Activated CD4-positive, alpha-beta T cell treated with anti-CD3 and anti-CD28 coated beads for 4 hours (primary cell): ENCODE measurements around the gene TMEM9B.
A peak's percentile ranks its signal among the peaks of the same experiment; 100 is the strongest.

Source experiments
- DNase-seq, 2 donors: peaks; one replicate each; pipeline ENCODE4 v3.0.0-alpha.2; 2020

TMEM9B gene

GRCh38 chr11:8928205-8928604 lies 36.0 kb downstream of the TMEM9B start:
- no peak for DNase-seq

- DNase-seq, result no peak
Measured at GRCh38 chr11:8927233-8927632, 37.0 kb downstream of the TMEM9B start.

GRCh38 chr11:8926236-8926635 lies 38.0 kb downstream of the TMEM9B start:
- DNase-seq, result no peak

GRCh38 chr11:8925711-8926110 lies 38.5 kb downstream of the TMEM9B start:
- no peak for DNase-seq

- no peak for DNase-seq
Measured at GRCh38 chr11:8922691-8923090, 41.6 kb downstream of the TMEM9B start.

- DNase-seq, result no peak
Measured at GRCh38 chr11:8917157-8917825, 47.0 kb downstream of the TMEM9B start.

GRCh38 chr11:8914661-8915018 lies 49.6 kb downstream of the TMEM9B start:
- no peak for DNase-seq

- peak; percentile 37 to 41 for DNase-seq
Measured at GRCh38 chr11:8913961-8914660, 50.1 kb downstream of the TMEM9B start.

- peak; percentile 72 to 74 for DNase-seq
Measured at GRCh38 chr11:8911029-8911823, 53.0 kb downstream of the TMEM9B start, which contains the start of gene AKIP1. Gene AKIP1 (plus strand): TSS chr11:8911189. CDS start chr11:8911450, 261 bp downstream.

- DNase-seq, result peak in 1 of 2 donors; percentile 4
Measured at GRCh38 chr11:8910649-8911026, 53.6 kb downstream of the TMEM9B start.

GRCh38 chr11:8908099-8908498 lies 56.1 kb downstream of the TMEM9B start:
- no peak for DNase-seq

- DNase-seq, result no peak
Measured at GRCh38 chr11:8907116-8907515, 57.1 kb downstream of the TMEM9B start.

GRCh38 chr11:8905528-8906165 lies 58.6 kb downstream of the TMEM9B start:
- no peak for DNase-seq

- no peak for DNase-seq
Measured at GRCh38 chr11:8899119-8899753, 65.0 kb downstream of the TMEM9B start.
